WTC11 (cell line): Measurements from ENCODE around the gene QPCTL. TPM values are rescaled to one million over a fixed set of nuclear protein-coding genes. Genes with fewer than 3 reads are reported as not detected.

Experiments used
- ATF2 ChIP-seq: sonication (generic); formaldehyde crosslinking; IDR thresholded peaks from 2 replicates; pipeline ENCODE4 v1.8.1; 2022; ENCODE audit warnings: low read depth, missing genetic modification reagents, borderline replicate concordance
- CBFB ChIP-seq: sonication (generic); formaldehyde crosslinking; IDR thresholded peaks from 2 replicates; pipeline ENCODE4 v1.8.1; 2022; ENCODE audit warnings: mild to moderate bottlenecking, low read depth, missing genetic modification reagents
- CREM ChIP-seq: sonication (generic); formaldehyde crosslinking; IDR thresholded peaks from 2 replicates; pipeline ENCODE4 v1.8.1; 2022; ENCODE audit warnings: mild to moderate bottlenecking, missing genetic modification reagents, moderate library complexity
- FOXP1 ChIP-seq: sonication (generic); formaldehyde crosslinking; IDR thresholded peaks from 2 replicates; pipeline ENCODE4 v1.8.0; 2022; ENCODE audit warnings: missing genetic modification reagents, mild to moderate bottlenecking, moderate library complexity, borderline replicate concordance
- GTF2I ChIP-seq: fragments of 250-450 bp; sonication (Bioruptor Pico); conservative IDR thresholded peaks from 2 replicates; pipeline ENCODE4 v1.4.0; 2021; ENCODE audit warnings: mild to moderate bottlenecking
- JAZF1 ChIP-seq: fragments of 250-450 bp; sonication (Bioruptor Pico); IDR thresholded peaks from 2 replicates; pipeline ENCODE4 v1.9.0; 2021; ENCODE audit warnings: moderate library complexity, mild to moderate bottlenecking, inconsistent platforms
- NFYB ChIP-seq: sonication (generic); formaldehyde crosslinking; conservative IDR thresholded peaks from 2 replicates; pipeline ENCODE4 v1.8.0; 2022; ENCODE audit warnings: low read depth, missing genetic modification reagents
- PRRX2 ChIP-seq: fragments of 250-450 bp; sonication (Bioruptor Pico); IDR thresholded peaks from 2 replicates; pipeline ENCODE4 v1.8.0; 2021; ENCODE audit warnings: mild to moderate bottlenecking
- SP1 ChIP-seq: sonication (generic); formaldehyde crosslinking; conservative IDR thresholded peaks from 2 replicates; pipeline ENCODE4 v1.8.1; 2022; ENCODE audit warnings: missing genetic modification reagents
- TEAD1 ChIP-seq: sonication (generic); formaldehyde crosslinking; IDR thresholded peaks from 2 replicates; pipeline ENCODE4 v1.8.0; 2022; ENCODE audit warnings: mild to moderate bottlenecking, missing genetic modification reagents
- ZNF396 ChIP-seq: fragments of 250-450 bp; sonication (Bioruptor Pico); IDR thresholded peaks from 2 replicates; pipeline ENCODE4 v1.8.0; 2021; ENCODE audit warnings: mild to moderate bottlenecking, moderate library complexity, borderline replicate concordance
- ZNF425 ChIP-seq: fragments of 250-450 bp; sonication (Bioruptor Pico); conservative IDR thresholded peaks from 2 replicates; pipeline ENCODE4 v1.9.0; 2021; ENCODE audit warnings: mild to moderate bottlenecking
- ZNF671 ChIP-seq: fragments of 250-450 bp; sonication (Bioruptor Pico); IDR thresholded peaks from 2 replicates; pipeline ENCODE4 v1.8.0; 2021; ENCODE audit warnings: mild to moderate bottlenecking
- total RNA-seq: library from RNA; stranded (reverse); gene quantifications from 3 replicates; pipeline ENCODE4 v1.2.3, GENCODE V29; 2021
- TF ChIP-seq, protein P1 (sequence below): sonication (generic); formaldehyde crosslinking; IDR thresholded peaks from 2 replicates; pipeline ENCODE4 v1.8.0; 2022; ENCODE audit warnings: missing genetic modification reagents
- TF ChIP-seq, protein P2 (sequence below): fragments of 250-450 bp; sonication (Bioruptor Pico); IDR thresholded peaks from 2 replicates; pipeline ENCODE4 v1.9.0; 2021; ENCODE audit warnings: mild to moderate bottlenecking, borderline replicate concordance
- TF ChIP-seq, protein P3 (sequence below): sonication (generic); formaldehyde crosslinking; IDR thresholded peaks from 2 replicates; pipeline ENCODE4 v1.8.1; 2023; ENCODE audit warnings: mild to moderate bottlenecking, missing genetic modification reagents, borderline replicate concordance

Gene QPCTL
- total RNA-seq, 1 experiment from 2014 or later, result 33.3 TPM

GRCh38 chr19:45645631-45646344, 46.7 kb upstream of the QPCTL start (continued):
- TF ChIP-seq GTF2I (CRISPR knock-in tag) (peak; percentile 100), CREM (CRISPR knock-in tag) (no peak), TEAD1 (CRISPR knock-in tag) (no peak), ZNF425 (no peak), JAZF1 (no peak), ZNF396 (CRISPR knock-in tag) (no peak), PRRX2 (no peak), NFYB (CRISPR knock-in tag) (peak; percentile 94), SP1 (CRISPR knock-in tag) (peak; percentile 91), ATF2 (CRISPR knock-in tag) (no peak), FOXP1 (CRISPR knock-in tag) (0 out of 2 replicates have a peak, but pooled peaks have one; percentile 22), CBFB (CRISPR knock-in tag) (no peak), ZNF671 (CRISPR knock-in tag) (no peak)
- TF ChIP-seq, protein P1, sequence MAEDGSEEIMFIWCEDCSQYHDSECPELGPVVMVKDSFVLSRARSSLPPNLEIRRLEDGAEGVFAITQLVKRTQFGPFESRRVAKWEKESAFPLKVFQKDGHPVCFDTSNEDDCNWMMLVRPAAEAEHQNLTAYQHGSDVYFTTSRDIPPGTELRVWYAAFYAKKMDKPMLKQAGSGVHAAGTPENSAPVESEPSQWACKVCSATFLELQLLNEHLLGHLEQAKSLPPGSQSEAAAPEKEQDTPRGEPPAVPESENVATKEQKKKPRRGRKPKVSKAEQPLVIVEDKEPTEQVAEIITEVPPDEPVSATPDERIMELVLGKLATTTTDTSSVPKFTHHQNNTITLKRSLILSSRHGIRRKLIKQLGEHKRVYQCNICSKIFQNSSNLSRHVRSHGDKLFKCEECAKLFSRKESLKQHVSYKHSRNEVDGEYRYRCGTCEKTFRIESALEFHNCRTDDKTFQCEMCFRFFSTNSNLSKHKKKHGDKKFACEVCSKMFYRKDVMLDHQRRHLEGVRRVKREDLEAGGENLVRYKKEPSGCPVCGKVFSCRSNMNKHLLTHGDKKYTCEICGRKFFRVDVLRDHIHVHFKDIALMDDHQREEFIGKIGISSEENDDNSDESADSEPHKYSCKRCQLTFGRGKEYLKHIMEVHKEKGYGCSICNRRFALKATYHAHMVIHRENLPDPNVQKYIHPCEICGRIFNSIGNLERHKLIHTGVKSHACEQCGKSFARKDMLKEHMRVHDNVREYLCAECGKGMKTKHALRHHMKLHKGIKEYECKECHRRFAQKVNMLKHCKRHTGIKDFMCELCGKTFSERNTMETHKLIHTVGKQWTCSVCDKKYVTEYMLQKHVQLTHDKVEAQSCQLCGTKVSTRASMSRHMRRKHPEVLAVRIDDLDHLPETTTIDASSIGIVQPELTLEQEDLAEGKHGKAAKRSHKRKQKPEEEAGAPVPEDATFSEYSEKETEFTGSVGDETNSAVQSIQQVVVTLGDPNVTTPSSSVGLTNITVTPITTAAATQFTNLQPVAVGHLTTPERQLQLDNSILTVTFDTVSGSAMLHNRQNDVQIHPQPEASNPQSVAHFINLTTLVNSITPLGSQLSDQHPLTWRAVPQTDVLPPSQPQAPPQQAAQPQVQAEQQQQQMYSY, result peak; percentile 100
- TF ChIP-seq, protein P2, sequence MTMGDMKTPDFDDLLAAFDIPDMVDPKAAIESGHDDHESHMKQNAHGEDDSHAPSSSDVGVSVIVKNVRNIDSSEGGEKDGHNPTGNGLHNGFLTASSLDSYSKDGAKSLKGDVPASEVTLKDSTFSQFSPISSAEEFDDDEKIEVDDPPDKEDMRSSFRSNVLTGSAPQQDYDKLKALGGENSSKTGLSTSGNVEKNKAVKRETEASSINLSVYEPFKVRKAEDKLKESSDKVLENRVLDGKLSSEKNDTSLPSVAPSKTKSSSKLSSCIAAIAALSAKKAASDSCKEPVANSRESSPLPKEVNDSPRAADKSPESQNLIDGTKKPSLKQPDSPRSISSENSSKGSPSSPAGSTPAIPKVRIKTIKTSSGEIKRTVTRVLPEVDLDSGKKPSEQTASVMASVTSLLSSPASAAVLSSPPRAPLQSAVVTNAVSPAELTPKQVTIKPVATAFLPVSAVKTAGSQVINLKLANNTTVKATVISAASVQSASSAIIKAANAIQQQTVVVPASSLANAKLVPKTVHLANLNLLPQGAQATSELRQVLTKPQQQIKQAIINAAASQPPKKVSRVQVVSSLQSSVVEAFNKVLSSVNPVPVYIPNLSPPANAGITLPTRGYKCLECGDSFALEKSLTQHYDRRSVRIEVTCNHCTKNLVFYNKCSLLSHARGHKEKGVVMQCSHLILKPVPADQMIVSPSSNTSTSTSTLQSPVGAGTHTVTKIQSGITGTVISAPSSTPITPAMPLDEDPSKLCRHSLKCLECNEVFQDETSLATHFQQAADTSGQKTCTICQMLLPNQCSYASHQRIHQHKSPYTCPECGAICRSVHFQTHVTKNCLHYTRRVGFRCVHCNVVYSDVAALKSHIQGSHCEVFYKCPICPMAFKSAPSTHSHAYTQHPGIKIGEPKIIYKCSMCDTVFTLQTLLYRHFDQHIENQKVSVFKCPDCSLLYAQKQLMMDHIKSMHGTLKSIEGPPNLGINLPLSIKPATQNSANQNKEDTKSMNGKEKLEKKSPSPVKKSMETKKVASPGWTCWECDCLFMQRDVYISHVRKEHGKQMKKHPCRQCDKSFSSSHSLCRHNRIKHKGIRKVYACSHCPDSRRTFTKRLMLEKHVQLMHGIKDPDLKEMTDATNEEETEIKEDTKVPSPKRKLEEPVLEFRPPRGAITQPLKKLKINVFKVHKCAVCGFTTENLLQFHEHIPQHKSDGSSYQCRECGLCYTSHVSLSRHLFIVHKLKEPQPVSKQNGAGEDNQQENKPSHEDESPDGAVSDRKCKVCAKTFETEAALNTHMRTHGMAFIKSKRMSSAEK (CRISPR knock-in tag), result no peak
- TF ChIP-seq, protein P3, sequence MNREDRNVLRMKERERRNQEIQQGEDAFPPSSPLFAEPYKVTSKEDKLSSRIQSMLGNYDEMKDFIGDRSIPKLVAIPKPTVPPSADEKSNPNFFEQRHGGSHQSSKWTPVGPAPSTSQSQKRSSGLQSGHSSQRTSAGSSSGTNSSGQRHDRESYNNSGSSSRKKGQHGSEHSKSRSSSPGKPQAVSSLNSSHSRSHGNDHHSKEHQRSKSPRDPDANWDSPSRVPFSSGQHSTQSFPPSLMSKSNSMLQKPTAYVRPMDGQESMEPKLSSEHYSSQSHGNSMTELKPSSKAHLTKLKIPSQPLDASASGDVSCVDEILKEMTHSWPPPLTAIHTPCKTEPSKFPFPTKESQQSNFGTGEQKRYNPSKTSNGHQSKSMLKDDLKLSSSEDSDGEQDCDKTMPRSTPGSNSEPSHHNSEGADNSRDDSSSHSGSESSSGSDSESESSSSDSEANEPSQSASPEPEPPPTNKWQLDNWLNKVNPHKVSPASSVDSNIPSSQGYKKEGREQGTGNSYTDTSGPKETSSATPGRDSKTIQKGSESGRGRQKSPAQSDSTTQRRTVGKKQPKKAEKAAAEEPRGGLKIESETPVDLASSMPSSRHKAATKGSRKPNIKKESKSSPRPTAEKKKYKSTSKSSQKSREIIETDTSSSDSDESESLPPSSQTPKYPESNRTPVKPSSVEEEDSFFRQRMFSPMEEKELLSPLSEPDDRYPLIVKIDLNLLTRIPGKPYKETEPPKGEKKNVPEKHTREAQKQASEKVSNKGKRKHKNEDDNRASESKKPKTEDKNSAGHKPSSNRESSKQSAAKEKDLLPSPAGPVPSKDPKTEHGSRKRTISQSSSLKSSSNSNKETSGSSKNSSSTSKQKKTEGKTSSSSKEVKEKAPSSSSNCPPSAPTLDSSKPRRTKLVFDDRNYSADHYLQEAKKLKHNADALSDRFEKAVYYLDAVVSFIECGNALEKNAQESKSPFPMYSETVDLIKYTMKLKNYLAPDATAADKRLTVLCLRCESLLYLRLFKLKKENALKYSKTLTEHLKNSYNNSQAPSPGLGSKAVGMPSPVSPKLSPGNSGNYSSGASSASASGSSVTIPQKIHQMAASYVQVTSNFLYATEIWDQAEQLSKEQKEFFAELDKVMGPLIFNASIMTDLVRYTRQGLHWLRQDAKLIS (CRISPR knock-in tag), result no peak
